Measurements from ENCODE around the gene CDK16. TPM values are rescaled to one million over a fixed set of nuclear protein-coding genes. Genes with fewer than 3 reads are reported as not detected.

Gene CDK16
- total and polyA plus RNA-seq, 2 of the 13 experiments (the other 11 are each of a cell fraction or from before 2014, with no cell fraction given), result 64.5 to 225 TPM

- TF ChIP-seq TBX3 (IDR thresholded peaks at IDR 0.05; ENCODE audit: borderline replicate concordance), result no peak
- no peak for TF ChIP-seq GLI4 (CRISPR knock-in tag; IDR thresholded peaks at IDR 0.05; ENCODE audit: borderline replicate concordance)
- no peak for TF ChIP-seq PRDM4 (CRISPR knock-in tag; IDR thresholded peaks at IDR 0.05; ENCODE audit: borderline replicate concordance)
- no peak for TF ChIP-seq SMARCC2 (IDR thresholded peaks at IDR 0.05)
- peak; percentile 84 for TF ChIP-seq PBX2 (CRISPR knock-in tag; IDR thresholded peaks at IDR 0.05)
- 0 out of 2 replicates have a peak, but pooled peaks have one; percentile 37 for TF ChIP-seq ATF1 (CRISPR knock-in tag; IDR thresholded peaks at IDR 0.05)
- TF ChIP-seq ZNF616 (CRISPR knock-in tag; IDR thresholded peaks at IDR 0.05; ENCODE audit: low read depth), result 0 out of 2 replicates have a peak, but pooled peaks have one; percentile 12
- TF ChIP-seq XRCC5 (optimal IDR thresholded peaks at IDR 0.05; ENCODE audit: low read length), result no peak
- TF ChIP-seq ZSCAN5A (CRISPR knock-in tag; IDR thresholded peaks at IDR 0.05; ENCODE audit: borderline replicate concordance), result no peak
- TF ChIP-seq ATF7-NPFF (CRISPR knock-in tag; IDR thresholded peaks at IDR 0.05; ENCODE audit: low read depth), result no peak
- peak; percentile 75 for TF ChIP-seq PHF21A (CRISPR knock-in tag; IDR thresholded peaks at IDR 0.05)
- peak; percentile 26; the same call in 1 of the 2 replicates for TF ChIP-seq GFI1 (CRISPR knock-in tag; IDR thresholded peaks at IDR 0.05; ENCODE audit: borderline replicate concordance)
- peak; percentile 85 for TF ChIP-seq DRAP1 (CRISPR knock-in tag; IDR thresholded peaks at IDR 0.05)
- no peak for TF ChIP-seq ZNF281 (CRISPR knock-in tag; IDR thresholded peaks at IDR 0.05; ENCODE audit: borderline replicate concordance)
- TF ChIP-seq NFYB (CRISPR knock-in tag; IDR thresholded peaks at IDR 0.05), result peak; percentile 73
- TF ChIP-seq PHF20 (CRISPR knock-in tag; IDR thresholded peaks at IDR 0.05), result 0 out of 2 replicates have a peak, but pooled peaks have one; percentile 14
- peak; percentile 33; the same call in 1 of the 2 replicates for TF ChIP-seq THAP9 (CRISPR knock-in tag; IDR thresholded peaks at IDR 0.05; ENCODE audit: borderline replicate concordance)
- no peak for TF ChIP-seq NR3C1 (CRISPR knock-in tag; IDR thresholded peaks at IDR 0.05)
Measured at GRCh38 chrX:47217852-47218279, 615 bp upstream of the CDK16 start (continued).

Data from HepG2 (cell line).